Activated CD4-positive, alpha-beta T cell treated with anti-CD3 and anti-CD28 coated beads, Interleukin-2, amount 50 U/mL, for 48 hours (primary cell): ENCODE measurements around the gene ATXN2L.
"Not testable (repeated sequence)": the region's sequence is repeated elsewhere in the genome, so short reads cannot be mapped to it uniquely, and the experiment has no call there.

ENCODE experiments used
- DNase-seq, 2 experiments: peaks; one replicate each; pipeline ENCODE4 v3.0.0-alpha.2; 2020

The ATXN2L gene, protein sequence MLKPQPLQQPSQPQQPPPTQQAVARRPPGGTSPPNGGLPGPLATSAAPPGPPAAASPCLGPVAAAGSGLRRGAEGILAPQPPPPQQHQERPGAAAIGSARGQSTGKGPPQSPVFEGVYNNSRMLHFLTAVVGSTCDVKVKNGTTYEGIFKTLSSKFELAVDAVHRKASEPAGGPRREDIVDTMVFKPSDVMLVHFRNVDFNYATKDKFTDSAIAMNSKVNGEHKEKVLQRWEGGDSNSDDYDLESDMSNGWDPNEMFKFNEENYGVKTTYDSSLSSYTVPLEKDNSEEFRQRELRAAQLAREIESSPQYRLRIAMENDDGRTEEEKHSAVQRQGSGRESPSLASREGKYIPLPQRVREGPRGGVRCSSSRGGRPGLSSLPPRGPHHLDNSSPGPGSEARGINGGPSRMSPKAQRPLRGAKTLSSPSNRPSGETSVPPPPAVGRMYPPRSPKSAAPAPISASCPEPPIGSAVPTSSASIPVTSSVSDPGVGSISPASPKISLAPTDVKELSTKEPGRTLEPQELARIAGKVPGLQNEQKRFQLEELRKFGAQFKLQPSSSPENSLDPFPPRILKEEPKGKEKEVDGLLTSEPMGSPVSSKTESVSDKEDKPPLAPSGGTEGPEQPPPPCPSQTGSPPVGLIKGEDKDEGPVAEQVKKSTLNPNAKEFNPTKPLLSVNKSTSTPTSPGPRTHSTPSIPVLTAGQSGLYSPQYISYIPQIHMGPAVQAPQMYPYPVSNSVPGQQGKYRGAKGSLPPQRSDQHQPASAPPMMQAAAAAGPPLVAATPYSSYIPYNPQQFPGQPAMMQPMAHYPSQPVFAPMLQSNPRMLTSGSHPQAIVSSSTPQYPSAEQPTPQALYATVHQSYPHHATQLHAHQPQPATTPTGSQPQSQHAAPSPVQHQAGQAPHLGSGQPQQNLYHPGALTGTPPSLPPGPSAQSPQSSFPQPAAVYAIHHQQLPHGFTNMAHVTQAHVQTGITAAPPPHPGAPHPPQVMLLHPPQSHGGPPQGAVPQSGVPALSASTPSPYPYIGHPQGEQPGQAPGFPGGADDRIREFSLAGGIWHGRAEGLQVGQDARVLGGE

DNA sequence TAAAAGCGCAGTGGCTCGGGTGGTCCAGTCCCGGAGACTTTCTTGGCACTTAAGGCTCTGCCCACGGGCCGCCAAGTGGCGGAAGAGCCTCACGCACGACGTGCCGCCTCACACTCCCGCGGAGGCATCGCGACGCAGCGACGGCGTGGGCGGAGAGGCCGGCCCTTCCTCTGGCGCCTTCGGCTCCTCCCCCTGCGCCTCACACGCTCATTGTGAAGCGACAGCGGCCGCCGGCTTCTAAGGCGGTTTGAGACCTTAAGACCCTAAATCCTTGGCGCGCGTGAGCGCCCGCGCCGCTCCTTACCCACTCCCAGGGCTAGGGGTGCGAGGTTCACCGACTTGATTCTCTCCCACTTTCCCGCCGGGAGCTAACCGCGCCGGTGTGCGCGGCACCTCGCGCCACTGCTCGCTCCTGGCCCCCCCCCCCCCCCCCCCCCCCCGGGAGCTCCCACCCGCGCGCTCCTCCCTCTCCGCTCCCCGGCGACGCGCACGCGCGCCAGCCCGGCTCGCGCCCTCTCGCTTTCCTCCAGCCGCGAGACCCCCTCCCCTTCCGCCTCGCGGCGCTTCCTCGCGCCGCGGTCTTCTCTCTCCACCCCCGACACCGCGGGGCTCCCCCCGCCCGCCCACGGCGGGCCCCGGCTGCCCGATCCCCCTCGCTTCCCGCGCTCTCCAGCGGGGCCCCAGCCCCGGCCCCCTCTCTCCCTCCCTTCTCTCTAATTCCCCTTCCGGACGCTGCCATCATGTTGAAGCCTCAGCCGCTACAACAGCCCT lies at the start of gene ATXN2L:
TSS of gene ATXN2L (plus strand) at position 480 of the 771 bp plus-strand sequence. CDS start at position 741, 261 bp downstream.
- peak; percentile 96 to 97 for DNase-seq

DNA sequence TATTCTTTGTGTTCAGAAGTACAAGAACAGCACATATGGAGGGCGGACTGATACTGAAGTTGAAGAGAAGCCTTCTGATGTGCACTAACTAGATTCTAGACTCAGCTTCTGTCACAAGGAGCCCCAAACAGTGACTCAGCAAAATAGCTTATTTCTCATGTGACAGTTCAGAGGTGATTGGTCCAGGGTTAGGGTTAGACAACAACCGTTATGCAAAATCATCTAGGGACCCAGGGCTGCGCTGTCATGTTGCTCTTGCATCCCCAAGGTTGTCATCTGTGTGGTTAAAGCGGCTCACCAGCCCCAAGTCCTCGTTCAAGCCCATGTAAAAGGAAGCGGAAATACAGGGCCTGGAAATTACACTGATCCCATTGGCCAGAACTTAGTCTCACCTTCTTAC lies 41.1 kb upstream of the ATXN2L start:
- DNase-seq: not testable (repeated sequence)

DNA sequence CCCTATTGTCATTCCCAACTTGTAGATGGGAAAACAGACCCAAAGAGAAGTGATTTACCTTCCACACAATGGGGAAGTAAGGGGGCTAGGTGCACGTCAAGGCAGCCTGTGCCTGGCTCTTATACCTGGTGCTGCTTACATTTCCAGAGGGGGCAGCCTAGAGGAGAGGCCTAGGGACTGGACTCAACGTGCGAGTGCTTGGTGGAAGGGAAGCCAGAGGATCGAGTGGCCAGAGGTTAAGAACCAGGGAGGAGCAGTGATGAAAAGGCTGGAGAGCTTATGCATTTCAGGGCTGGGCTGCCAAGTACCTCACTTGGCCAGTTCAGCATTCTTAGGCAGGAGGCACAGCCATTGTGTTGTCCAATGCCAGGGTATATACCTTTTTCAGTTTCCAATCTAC lies 40.4 kb upstream of the ATXN2L start:
- DNase-seq: not testable (repeated sequence)

DNA sequence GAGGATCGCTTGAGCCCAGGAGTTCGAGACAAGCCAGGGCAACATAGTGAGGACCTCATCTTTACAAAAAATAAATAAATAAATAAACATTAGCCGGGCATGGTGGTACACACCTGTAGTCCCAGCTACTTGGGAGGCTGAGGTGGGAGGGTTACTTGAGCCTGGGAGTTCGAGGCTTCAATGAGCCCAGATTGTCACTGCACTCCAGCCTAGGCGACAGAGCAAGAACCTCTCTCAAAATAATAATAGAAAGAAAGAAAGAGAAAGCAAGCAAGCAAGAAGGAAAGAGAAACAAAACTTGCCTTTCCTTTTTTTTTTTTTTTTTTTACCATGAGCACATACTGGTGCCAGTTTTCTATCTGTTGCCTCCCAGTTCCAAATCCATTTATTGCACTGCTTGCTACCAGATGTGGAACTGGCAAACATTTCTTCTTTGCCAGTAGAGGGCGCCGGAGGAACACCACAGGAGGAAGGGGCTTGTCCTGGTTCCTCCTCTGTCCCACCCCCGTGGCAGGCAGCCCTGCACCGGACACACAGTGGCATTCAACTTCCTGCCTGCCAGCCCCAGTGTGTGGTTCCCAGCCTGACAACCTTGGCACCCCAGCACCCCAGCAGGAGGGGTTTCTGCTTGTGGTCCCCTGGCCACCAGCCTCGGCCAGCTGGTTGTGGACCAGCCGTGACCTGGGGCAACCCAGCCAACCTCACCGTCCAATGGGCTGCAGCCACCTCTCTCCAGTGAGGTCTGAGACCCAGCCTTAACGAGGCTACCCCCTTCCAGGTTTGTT lies 20.4 kb upstream of the ATXN2L start:
- peak; percentile 68 to 76 for DNase-seq

DNA sequence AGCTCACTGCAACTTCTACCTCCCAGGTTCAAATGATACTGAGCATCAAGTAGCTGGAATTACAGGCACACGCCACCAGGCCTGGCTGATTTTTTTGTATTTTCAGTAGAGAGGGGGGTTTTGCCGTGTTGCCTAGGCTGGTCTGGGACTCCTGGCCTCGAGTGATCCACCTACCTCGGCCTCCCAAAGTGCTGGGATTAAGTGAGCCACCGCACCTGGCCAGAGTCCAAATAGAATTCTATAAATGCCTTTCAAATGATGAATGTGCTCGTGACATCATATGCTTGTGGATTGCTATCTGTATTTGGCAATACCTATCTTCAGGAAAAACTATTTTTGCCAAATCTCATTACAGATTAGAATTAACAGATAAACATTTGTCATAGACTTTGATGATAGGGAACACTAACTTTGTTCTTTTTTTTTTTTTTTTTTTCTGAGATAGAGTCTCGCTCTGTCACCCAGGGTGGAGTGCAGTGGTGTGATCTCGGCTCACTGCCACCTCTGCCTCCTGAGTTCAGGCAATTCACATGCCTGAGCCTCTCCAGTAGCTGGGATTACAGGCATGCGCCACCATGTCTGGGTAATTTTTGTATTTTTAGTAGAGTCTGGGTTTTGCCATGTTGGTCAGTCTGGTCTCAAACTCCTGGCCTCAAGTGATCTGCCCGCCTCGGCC lies 15.2 kb upstream of the ATXN2L start:
- not testable (repeated sequence) for DNase-seq

DNA sequence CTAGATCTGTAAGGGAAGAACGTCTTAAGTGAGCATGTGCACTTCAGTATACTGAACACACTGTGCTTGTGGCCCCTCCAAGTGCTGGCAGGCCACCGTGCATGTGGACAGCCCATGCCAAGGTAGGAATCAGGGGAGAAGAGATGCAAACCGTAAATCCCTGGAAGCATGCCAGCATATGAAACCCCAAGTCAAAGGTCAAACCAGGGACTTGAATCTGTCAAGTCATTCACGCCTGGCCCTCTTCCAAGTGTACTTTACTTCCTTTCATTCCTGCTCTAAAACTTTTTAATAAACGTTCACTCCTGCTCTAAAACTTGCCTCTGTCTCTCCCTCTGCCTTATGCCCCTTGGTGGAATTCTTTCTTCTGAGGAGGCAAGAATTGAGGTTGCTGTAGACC lies 2.8 kb upstream of the ATXN2L start:
- no peak for DNase-seq

DNA sequence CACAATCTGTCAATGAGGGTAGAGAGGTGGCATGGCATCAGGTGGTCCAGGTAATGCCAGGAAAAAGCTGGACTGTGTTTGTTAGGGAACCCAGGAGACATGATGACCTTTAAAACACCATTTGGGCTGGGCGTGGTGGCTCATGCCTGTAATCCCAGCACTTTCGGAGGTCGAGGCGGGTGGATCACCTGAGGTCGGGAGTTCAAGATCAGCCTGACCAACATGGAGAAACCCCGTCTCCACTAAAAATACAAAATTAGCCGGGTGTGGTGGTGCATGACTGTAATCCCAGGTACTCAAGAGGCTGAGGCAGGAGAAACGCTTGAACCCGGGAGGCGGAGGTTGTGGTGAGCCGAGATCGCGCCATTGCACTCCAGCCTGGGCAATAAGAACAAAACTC lies 2.3 kb upstream of the ATXN2L start:
- DNase-seq: not testable (repeated sequence)

DNA sequence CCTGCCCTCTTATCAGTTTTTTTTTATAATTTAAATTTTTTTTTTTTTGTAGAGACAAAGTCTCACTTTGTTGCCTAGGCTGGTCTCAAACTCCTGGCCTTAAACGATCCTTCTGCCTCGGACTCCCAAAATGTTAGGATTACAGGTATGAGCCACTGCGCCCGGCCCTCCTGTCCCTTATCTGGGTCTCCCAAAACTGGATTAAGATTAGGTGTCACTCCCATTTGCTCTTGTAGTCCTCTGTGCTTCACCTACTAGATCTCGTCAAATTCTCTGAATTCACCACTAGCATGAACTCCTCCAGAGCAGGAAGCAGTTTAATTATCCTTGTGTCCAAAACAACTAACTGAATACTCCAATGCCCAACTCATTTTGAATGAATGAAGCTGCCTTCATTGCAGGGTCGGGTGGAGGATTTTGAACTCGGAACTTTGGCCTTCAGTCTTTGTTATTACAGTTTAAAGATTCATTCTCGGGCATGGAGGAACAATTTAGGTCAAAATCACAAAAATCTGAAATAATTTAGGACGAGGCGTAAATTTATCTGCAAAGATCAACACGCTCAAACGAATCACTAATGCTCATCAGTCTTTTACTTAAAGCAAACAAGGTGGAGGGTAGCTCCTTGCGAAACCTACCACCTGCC lies 802 bp upstream of the ATXN2L start:
- no peak for DNase-seq

DNA sequence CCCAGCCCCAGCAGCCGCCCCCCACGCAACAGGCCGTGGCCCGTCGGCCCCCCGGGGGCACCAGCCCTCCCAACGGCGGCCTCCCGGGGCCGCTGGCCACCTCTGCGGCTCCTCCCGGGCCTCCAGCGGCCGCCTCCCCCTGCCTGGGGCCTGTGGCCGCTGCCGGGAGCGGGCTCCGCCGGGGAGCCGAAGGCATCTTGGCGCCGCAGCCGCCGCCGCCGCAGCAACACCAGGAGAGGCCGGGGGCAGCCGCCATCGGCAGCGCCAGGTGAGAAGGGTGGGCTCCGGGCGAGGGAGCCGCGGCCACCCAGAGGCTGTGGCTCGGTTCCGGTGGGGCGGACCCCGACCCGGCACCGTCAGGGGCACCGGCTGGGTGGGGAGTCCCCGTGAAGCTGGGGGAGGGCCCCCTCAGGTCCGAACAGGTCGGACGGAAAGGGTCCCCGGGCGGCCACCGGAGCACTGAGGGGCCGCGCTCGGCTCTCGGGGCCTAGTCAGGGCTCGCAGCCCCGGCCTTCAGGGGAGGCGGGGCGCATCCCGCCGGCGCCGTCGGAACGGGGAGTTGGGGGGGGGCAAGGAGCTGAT lies 583 bp downstream of the ATXN2L start:
- no peak for DNase-seq

DNA sequence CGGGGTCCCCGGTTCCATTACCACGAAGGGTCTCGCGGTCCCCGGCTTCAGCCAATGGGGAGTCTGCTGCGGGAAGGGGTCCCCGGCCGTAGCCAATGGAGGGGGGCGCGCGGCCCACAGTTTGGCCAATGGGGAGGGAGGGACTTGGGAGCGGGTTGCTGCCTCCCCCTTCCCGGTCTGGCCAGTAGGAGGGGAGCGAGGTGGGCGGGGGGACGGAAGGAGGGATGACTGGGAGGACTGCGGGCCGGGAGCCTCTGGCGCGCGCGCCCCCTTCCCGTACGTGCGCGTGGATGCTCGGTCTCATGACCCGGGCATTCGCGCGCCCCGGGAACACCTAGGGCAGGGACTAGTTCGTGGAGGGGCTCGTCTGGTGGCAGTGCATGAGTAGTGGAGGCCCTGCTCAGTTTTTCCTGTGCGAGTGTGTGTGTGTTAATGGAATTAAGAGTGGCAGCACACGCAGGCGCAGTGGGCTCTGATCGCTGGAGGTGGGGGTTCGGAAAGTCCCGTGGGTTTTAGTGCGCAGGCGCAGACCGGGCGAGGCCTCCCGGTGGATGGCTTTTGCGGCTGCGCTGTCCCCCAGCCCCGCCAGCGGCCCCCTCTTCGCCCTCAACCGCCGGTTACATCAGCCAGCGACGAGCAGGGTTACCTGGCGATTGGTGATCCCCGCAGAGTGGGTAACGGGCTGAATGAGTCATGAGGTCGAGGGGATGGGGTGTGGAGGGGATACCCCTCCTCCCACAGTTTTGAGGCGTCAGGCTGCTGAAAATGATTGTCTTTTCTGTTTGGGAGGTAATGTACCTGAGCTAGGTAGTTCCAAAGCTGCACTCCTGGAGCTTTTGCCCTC lies 1.3 kb downstream of the ATXN2L start:
- peak; percentile 97 for DNase-seq

DNA sequence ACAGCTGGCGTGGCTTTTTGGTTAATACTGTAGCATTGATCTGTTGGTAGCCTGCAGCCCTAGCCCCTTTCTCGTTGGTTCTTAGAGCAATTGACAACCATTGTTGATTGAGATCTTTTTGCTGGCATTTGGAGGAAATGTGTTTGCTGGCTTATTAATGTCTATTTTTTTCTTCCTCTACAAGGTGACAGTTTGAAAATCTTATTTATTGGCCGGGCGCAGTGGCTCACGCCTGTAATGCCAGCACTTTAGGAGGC lies 1.8 kb downstream of the ATXN2L start:
- DNase-seq: no peak

DNA sequence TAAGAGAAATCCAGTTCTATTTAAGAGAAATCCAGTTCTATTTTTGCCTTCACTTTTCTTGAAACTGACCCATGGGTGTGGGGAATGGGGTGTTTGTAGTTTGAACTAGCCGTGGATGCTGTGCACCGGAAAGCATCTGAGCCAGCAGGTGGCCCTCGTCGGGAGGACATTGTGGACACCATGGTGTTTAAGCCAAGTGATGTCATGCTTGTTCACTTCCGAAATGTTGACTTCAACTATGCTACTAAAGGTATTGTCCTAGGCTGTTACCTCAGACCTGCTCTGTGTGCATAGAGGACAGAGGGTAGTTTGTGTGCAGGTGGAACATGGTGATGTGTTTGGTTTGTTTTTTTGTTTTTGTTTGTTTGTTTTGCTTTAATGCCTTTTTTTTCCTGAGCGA lies 3.3 kb downstream of the ATXN2L start:
- DNase-seq: no peak

DNA sequence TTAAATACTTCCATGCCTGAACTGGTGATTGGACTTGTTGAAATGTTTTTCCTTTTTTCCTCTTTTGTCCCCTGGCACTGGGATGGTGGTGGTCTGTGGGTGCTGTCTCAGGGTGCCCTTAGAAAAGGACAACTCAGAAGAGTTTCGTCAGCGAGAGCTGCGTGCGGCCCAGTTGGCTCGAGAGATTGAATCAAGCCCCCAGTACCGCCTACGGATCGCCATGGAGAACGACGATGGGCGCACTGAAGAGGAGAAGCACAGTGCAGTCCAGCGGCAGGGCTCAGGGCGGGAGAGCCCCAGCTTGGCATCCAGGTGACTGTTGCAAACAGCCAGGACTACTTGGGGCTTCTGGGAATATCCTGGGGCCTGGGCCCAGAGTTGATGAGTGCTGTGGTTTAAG lies 6.9 kb downstream of the ATXN2L start:
- DNase-seq: no peak

DNA sequence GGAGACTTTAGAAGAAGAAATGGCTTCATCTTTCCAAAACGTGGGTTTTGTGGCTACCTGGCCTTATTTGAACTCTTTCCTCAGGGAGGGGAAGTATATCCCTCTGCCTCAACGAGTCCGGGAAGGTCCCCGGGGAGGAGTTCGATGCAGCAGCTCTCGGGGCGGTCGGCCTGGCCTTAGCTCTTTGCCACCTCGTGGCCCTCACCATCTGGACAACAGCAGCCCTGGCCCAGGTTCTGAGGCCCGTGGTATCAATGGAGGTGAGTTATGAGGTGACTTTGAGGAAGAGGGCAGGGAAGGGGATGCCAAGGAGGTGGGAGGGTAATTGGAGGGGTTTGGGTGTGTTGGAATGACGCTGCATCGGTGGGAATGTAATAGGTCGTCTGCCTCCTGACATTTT lies 7.7 kb downstream of the ATXN2L start:
- DNase-seq: no peak

DNA sequence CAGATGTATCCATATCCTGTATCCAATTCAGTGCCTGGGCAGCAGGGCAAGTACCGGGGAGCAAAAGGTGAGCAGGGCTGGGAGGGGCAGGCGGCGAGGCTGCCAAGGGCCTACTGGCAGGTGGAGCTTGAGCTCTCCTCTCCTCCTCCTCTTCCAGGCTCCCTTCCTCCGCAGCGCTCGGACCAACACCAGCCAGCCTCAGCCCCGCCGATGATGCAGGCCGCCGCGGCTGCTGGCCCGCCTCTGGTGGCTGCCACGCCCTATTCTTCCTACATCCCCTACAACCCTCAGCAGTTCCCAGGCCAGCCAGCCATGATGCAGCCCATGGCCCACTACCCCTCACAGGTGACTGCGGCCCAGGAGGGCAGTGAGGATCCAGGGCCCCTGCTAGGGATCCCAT lies 11.6 kb downstream of the ATXN2L start:
- DNase-seq: no peak

DNA sequence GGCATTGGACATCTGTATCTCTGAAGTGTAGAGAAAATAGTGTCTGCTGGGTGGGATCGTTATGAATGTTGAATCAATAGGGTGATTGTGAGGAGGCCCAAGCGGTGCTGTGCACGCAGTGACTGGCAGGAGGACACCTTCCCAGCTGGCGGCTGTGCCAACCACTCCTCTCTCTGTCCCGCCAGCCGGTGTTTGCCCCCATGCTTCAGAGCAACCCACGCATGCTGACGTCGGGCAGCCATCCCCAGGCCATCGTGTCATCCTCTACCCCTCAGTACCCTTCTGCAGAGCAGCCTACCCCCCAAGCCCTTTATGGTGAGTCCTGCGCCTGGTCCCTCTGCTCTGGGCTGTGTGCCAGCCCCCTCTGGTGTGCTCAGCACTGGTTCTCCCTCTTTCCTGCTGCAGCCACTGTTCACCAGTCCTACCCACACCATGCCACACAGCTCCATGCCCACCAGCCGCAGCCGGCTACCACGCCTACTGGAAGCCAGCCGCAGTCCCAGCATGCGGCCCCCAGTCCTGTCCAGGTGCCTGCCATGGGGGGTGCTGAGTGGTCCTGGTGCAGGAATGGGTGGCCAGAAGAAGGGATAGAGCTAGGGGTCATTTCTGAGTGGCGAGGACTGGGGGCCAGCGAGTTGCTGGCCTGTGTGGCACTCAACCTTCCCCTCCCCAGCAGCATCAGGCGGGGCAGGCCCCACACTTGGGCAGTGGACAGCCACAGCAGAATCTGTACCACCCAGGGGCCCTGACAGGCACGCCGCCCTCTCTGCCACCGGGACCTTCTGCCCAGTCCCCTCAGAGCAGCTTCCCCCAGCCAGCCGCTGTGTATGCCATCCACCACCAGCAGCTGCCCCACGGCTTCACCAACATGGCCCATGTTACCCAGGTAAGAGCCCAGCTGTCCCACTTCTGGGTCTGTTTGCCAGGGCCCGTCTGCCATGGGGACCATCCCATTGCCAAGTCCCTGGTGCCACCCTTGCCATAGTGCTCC lies 12.4 kb downstream of the ATXN2L start:
- no peak for DNase-seq

DNA sequence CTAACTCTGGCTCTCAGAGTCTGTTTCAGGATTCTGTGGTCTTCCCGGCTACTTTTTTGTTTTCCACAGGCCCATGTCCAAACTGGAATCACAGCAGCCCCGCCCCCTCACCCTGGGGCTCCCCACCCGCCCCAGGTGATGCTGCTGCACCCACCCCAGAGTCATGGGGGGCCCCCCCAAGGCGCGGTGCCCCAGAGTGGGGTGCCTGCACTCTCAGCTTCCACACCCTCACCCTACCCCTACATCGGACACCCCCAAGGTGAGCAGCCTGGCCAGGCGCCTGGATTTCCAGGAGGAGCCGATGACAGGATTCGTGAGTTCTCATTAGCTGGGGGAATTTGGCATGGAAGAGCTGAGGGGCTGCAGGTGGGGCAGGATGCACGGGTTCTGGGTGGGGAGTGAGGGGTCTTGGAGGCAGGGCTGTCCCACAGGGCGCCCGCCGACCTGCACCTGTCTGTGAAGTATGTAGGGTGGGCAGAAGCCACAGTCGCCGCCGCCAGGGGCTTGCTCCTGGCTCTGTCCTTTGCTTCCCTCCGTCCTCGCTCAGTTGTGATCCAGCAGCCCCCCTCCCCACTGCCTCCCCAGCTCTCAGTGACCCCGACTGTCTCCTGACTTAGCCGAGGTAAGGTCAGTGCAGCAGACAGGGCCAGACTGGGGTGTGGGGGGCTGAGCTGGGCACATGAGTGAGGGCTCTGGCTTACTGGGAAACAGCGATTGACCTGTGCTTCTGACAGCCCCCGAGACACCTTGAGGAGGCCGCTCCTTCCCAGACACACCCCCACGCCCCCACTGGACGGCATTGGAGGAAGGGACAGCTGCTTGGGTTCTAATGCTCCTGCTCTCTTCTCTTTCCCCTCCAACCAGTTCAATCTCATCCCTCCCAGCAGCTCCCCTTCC lies 13.3 kb downstream of the ATXN2L start:
- no peak for DNase-seq

DNA sequence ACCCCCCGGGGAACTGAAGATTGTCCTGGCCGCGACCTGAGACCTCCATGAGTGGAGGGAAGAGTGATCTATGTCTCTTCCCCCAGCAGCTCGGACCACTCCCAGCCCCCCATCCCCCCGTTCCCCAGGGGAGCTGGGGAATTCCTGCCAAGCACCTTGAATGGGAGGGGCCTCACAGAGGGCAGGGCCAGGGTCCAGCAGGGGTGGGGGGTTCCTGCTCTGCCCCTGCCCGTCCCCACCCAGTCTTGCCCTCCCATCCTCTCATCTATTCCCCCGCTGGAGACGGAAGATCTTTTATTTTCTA lies 13.9 kb downstream of the ATXN2L start:
- DNase-seq: no peak
